HuH-7 (cell line): Measurements from ENCODE around the gene POFUT2.

ENCODE experiments used
- DNase-seq: peaks from one replicate; pipeline ENCODE4 v3.0.0; 2011; ENCODE audit warnings: low spot score

POFUT2 gene

DNA sequence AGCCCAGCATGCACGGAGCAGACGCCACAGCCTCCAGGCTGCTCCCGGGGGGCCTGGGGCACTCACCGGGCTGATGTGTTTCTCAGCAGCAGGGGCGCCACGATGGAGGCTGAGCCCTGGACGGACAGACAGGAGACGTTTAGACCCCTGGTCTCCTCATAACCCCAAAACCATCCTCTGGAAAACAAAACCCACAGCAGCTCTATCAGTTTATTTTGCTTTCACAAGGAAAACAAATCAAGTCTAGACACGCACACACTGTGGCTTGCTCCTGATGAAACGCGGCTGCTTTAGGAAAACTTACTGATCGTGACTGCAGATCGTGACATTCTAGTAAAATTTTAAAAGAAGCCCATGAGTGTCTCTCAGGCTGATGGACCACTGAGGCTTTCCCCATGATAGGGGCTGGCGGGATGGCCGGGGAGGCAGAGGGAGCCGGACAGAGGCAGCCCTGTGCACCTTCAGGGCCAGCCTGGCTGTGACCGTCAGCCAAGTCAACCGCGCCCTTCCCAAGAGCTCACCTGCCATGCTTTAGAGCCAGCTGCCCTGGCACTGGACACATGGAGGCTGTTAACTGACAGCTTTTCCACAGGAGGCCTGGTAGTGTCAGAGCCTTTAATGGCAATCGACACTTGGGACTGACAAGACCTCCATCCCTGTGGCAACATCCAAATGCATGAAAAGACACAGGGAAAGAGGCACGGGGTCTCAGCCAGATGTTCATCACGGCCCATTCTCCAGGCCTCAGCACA lies 5.2 kb downstream of the POFUT2 start:
- DNase-seq = no peak

GRCh38 chr21:45281411-45282282 lies 6.0 kb downstream of the POFUT2 start:
- no peak for DNase-seq

DNA sequence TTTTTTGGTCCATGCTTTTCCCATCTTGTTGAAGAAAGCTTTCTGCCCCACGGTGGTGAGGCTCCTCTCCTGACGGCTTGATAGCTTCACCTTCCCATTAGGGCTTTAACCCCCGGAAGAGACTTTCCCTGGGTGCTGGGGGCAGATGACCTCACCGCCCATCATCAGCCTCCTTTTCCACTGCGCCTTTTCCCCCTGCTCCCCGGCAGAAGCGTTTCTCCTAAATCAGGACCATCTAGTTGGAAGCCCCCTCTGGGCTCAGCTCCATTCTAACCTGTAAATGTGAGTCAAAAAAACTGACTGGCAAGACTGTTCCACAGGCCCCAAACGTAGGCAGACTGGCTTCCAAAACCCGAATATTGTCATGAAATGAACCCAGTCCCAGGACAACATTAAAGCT lies 6.7 kb downstream of the POFUT2 start:
- no peak for DNase-seq

- DNase-seq = no peak
Measured at GRCh38 chr21:45280178-45280821, 7.4 kb downstream of the POFUT2 start.

DNA sequence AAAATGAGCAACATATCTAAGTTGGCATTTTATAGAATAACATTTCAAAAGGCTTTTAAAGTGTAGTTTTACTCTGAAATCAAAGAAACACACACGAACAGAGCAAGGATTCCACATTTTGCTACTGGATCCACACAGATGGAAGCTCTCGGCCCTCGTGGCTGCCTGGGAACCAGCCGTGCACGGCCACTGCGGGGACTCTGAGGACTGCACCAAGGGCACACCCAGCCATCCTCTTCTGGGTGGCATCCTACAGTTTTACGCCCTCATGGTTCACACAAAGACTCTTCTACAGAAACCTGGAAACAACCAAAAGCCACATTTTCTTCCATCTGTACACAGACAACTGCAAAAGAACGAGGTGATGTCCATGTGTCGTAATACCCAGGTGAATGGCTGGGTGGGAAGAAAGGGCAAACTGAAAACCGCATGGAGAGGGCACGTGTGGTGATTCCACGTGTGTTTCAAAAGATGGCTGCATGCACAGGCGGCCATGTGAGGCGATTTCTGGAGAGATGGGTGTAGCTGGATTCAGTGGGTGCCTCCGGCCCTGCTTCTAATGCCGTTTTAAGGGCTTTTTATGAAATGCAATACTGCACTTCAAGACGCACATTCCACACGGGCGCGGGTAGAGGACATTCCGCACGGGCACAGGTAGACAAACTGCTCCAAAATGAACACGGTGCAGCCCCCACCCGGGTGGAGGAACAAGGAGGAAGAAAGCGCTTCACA lies 8.1 kb downstream of the POFUT2 start:
- no peak for DNase-seq

- DNase-seq = no peak
Measured at GRCh38 chr21:45278156-45278911, 9.4 kb downstream of the POFUT2 start.

- no peak for DNase-seq
Measured at GRCh38 chr21:45277101-45278045, 10.3 kb downstream of the POFUT2 start.

- DNase-seq = no peak
Measured at GRCh38 chr21:45276596-45276995, 11.1 kb downstream of the POFUT2 start.

DNA sequence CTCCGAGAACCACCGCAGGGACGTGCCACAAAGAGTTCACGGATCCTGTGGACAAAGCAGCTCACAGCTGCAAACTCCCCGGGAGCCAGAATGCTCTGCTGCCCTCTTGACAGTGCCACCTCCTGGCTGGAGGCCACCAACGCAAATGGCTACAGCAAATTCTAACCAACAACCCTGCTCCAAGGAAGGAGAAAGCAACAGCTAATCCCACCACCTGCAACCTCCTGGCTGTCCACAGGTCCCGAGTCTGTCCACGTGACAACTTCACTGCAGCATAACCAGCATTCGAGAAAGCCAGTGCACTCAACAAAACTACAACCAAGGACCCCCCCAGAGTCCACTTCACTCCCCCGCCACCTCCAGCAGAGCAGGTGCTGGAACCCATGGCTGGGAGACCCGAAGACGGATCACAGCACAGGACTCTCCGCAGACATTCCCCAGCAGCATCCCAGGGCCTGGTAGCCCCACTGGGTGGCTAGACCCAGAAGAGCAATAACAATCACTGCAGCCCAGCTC lies 17.3 kb downstream of the POFUT2 start:
- DNase-seq = no peak

GRCh38 chr21:45269861-45270260 lies 17.8 kb downstream of the POFUT2 start:
- DNase-seq = no peak

DNA sequence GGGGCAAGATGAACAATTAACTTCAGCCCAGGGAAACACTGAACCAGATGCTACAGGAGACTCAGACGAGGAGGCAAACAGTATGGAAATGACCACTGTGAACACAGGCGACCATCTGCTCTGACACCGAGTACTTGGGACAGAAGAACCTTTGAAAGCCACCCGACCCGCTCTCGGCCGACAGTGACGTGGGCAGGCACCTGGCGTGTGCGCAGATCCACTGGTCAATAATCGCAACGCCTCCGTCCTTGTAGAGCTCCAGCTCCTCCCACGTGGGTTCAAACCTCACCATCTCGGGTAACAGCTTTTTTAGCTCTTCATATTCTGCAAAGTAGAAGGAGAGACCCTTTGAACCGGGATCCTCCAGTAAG lies 20.3 kb downstream of the POFUT2 start:
- no peak for DNase-seq

GRCh38 chr21:45266518-45267389 lies 20.9 kb downstream of the POFUT2 start:
- no peak for DNase-seq

DNA sequence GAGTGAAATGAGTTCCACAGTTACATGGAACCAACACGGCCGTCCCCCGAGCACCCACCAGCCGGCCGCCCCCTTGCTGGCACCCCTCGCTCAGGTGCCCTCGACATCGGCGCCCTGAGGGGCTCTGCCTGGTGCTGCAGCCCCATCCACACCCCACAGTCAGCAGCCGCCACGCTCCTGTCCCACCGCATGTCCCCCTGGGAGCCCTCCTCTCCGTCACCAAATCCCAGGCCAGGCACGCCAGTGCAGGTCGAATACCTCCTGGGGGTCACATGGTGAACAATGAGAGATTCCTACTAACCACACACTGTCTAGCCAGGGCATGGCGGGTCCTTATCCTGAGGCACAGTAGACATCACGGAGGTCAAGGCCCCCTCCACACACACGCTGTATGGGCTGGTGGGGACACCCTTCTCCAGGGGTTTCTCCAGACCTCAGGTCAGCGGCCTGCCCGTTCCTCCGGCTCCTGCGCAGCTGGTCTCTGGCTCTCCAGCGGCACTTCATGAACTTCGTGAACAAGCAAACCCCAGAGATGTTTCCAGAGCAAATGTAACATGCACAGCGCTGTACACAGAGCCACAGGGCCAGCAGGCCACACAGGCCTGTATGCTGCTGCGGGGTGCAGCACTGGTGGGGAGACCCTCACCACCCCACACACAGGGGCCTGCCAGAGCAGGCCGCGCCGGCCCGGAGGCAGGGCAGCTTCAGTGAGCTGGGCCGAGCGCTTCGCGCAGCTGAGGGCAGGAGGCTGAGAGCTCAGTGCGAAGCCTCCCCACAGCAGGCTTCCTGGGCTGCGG lies 21.8 kb downstream of the POFUT2 start:
- no peak for DNase-seq

GRCh38 chr21:45264912-45265515 lies 22.7 kb downstream of the POFUT2 start:
- no peak for DNase-seq

DNA sequence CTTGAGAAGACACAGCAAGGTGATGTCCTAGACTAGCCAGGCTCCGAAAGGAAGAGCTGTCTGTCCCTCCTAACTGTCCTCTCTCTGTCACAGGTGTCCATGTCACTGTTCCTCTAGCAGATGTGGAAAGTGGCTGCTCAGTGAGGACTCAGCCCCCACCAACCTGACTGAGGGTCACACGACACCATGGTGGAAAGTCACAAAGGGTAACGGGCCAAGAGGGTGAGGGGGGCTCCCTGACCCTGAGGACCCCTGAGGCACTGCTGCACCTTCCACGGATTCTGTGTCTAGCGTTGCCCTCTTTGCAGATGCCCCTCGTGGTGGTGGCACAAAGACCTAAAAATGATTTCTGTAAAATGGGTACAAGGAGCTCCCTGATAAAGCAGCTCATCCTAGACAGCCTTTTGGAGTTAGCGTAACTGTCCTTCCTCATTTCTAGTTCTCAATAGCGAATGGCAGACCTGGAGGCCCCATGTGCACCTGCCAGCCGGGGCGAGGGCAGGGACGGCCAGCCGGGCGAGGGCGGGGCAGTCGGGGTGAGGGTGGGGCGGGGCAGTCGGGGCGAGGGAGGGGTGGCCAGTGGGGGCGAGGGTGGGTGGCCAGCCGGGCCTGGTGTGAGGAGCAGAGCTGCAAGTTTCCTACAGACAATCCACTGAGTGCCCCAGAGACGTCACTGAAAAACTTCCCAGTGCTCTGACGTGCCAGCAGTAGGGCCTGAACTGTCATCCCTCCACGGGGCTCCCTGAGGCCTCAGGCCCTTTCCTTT lies 23.4 kb downstream of the POFUT2 start:
- no peak for DNase-seq

- no peak for DNase-seq
Measured at GRCh38 chr21:45263534-45263933, 24.2 kb downstream of the POFUT2 start.

DNA sequence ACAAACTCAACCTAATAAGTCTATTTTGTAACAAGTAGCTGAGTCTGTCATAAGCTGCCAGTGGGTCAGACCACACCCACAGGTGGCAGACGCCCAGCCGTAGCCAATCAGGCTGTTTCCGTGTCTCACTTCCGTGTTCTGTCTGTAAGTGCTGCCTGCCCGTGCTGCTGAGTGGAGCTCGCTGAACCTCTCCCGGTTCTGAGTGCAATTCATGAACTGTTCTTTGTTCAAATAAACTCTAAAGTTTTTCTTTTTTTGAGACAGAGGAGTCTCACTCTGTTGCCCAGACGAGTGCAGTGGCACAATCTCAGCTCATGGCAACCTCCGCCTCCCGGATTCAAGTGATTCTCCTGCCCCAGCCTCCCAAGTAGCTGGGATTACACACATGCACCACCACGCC lies 25.1 kb downstream of the POFUT2 start:
- no peak for DNase-seq
